Lung (tissue), 12 donors: Measurements from ENCODE around the gene CLSTN2. TPM values are rescaled to one million over a fixed set of nuclear protein-coding genes. Genes with fewer than 3 reads are reported as not detected.

ENCODE experiments used
- ATAC-seq: fragments of 200-7000 bp; cut with Tn5 transposase; one replicate; pipeline ENCODE4 v1.9.1; 2020; ENCODE audit warnings: moderate number of reproducible peaks; ENCODE audit not compliant: insufficient read depth, low FRiP score
- DNase-seq, 3 donors: peaks; one replicate each; pipeline ENCODE4 v3.0.0-alpha.2; 2013 to 2017
- H3K27ac ChIP-seq, 2 donors: one replicate each; pipeline ENCODE4 v1.5.1; 2013; ENCODE audit warnings: mild to moderate bottlenecking in 2 of 2, moderate library complexity in 2 of 2, control low read depth in 1 of 2, inconsistent platforms in 1 of 2, low read depth in 1 of 2, low read length in 1 of 2
- H3K27me3 ChIP-seq, 3 donors: one replicate each; pipeline ENCODE4 v1.5.1; 2013; ENCODE audit warnings: low read length in 2 of 3; ENCODE audit not compliant: control insufficient read depth in 3 of 3, insufficient read depth in 3 of 3
- H3K36me3 ChIP-seq, 4 donors: one replicate each; pipeline ENCODE4 v1.5.1; 2013; ENCODE audit warnings: low read length in 4 of 4, mild to moderate bottlenecking in 1 of 4, moderate library complexity in 1 of 4; ENCODE audit not compliant: control insufficient read depth in 4 of 4, insufficient read depth in 4 of 4
- H3K4me1 ChIP-seq, 5 donors: one replicate each; pipeline ENCODE4 v1.5.1; 2013; ENCODE audit warnings: low read length in 5 of 5, mild to moderate bottlenecking in 2 of 5, moderate library complexity in 1 of 5; ENCODE audit not compliant: control insufficient read depth in 5 of 5, insufficient read depth in 5 of 5
- H3K4me3 ChIP-seq: one replicate; pipeline ENCODE4 v1.5.1; 2013; ENCODE audit warnings: mild to moderate bottlenecking, control low read depth, moderate library complexity
- H3K9ac ChIP-seq, 2 donors: one replicate each; pipeline ENCODE4 v1.5.1; 2013; ENCODE audit warnings: low read length in 2 of 2, control low read depth in 1 of 2; ENCODE audit not compliant: insufficient read depth in 1 of 2
- H3K9me3 ChIP-seq, 4 donors: one replicate each; pipeline ENCODE4 v1.5.1; 2013; ENCODE audit warnings: low read length in 3 of 4, mild to moderate bottlenecking in 1 of 4, moderate library complexity in 1 of 4; ENCODE audit not compliant: control insufficient read depth in 4 of 4, insufficient read depth in 3 of 4
- CTCF ChIP-seq: IDR thresholded peaks from 2 replicates; pipeline ENCODE4 v1.5.1; 2012; ENCODE audit warnings: mild to moderate bottlenecking; ENCODE audit errors: control extremely low read depth, extremely low read depth
- WGBS, 2 donors: extraction: QIAGEN DNeasy Blood & Tissue Kit; methylation state at CpG; one replicate each; pipeline ENCODE4 v1.1.7; 2013; 5-methylcytosine and 5-hydroxymethylcytosine counted together
- polyA plus RNA-seq, 2 donors: library from polyadenylated mRNA; stranded (reverse); fragments of 200-250 nt; gene quantifications; one replicate each; pipeline ENCODE4 v1.2.1, GENCODE V29; 2013
- total RNA-seq, 2 donors: library from RNA; depleted of rRNA in 1 of 2; stranded (reverse); fragments of >200 nt in 1 of 2; gene quantifications; one replicate each; pipeline ENCODE4 v1.2.1, GENCODE V29; 2014 to 2021
- donor health status: control.
- donor health status: control.
- donor health status: Bipolar disorder and iron deficiency.
- donor health status: healthy.
- donor health status: DM: yes; HTN: yes; CAD: no.

The CLSTN2 gene
- total and polyA plus RNA-seq, 4 donors, result 0.07 to 2.4 (median 1.3) TPM

- no peak for ATAC-seq
- H3K4me1 ChIP-seq, result no peaks in the 10 kb centered on the region
- WGBS, 2 donors, result 78 to 85% methylated on average over 5 of the region's 5 CpGs
- H3K27me3 ChIP-seq, result no peaks in the 10 kb centered on the region
- DNase-seq, result no peak
- H3K9ac ChIP-seq, result no peak overlapping the region
- H3K36me3 ChIP-seq, result no peaks in the 10 kb centered on the region
- peaks cover 0 to 10% (median 2%) of the 10 kb centered on the region in 4 donors for H3K9me3 ChIP-seq
- no peak overlapping the region for H3K4me3 ChIP-seq
- no peak overlapping the region for H3K27ac ChIP-seq
- no peak for TF ChIP-seq CTCF
These were observed 587.8 kb downstream of the CLSTN2 start for GRCh38 chr3:140522653-140523380.

GRCh38 chr3:140523600-140523999, 588.6 kb downstream of the CLSTN2 start:
- no peak for DNase-seq
- no peak overlapping the region for H3K9ac ChIP-seq
- TF ChIP-seq CTCF, result no peak
- no peaks in the 10 kb centered on the region for H3K36me3 ChIP-seq
- H3K27me3 ChIP-seq, result no peaks in the 10 kb centered on the region
- ATAC-seq, result no peak
- peaks cover 0 to 6% (median under 1%) of the 10 kb centered on the region in 4 donors for H3K9me3 ChIP-seq
- no peak overlapping the region for H3K4me3 ChIP-seq
- WGBS, 2 donors, result 43 to 88% methylated on average over 1 of the region's 1 CpG
- H3K27ac ChIP-seq, result no peak overlapping the region
- no peaks in the 10 kb centered on the region for H3K4me1 ChIP-seq

- no peak for DNase-seq
- H3K27me3 ChIP-seq, result no peaks in the 10 kb centered on the region
- ATAC-seq, result no peak
- no peaks in the 10 kb centered on the region for H3K36me3 ChIP-seq
- no peak for TF ChIP-seq CTCF
- peaks cover 0 to 2% (median 0%) of the 10 kb centered on the region in 4 donors for H3K9me3 ChIP-seq
- peaks cover 0 to 11% (median 0%) of the 10 kb centered on the region in 5 donors for H3K4me1 ChIP-seq
- no peak overlapping the region for H3K9ac ChIP-seq
- H3K27ac ChIP-seq, result no peak overlapping the region
- H3K4me3 ChIP-seq, result no peak overlapping the region
These were observed 592.2 kb downstream of the CLSTN2 start for GRCh38 chr3:140527156-140527555.
